ENCODE data around the gene CHKA. TPM values are rescaled to one million over a fixed set of nuclear protein-coding genes. Genes with fewer than 3 reads are reported as not detected.

The CHKA gene
- total RNA-seq, 1 experiment from 2014 or later = 63.0 TPM

DNA sequence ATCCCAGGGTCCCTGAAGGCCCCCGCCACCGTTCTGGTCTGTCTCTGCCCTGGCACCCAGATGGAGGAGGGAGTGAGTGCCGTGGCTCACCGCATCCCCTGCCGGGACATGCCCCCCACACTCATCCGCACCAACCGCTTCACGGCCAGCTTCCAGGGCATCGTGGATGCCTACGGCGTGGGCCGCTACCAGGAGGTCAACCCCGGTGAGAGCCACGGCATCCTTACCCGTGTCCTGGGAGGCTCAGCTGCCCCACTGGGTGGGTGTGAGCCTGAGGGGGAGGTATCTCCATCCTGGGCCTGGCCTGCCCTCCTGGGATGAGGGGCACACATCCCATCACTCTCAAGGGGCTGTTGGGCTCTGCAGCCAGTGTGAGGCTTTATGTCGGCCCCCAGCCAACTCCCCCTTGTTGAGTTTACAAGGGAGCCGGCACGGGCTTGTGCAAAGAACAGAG lies 76.3 kb downstream of the CHKA start:
- WGBS (ENCODE audit: extremely low coverage, insufficient read length, low lambda C conversion rate) = no CpG with 5 or more reads among the region's 18 CpGs
- Mint-ChIP-seq H3K27me3 (ENCODE audit: low read depth) (no peaks in the 10 kb centered on the region), H3K9me3 (no peaks in the 10 kb centered on the region), H3K4me1 (peaks cover 5 to 6% of the 10 kb centered on the region in 2 experiments), H3K36me3 (ENCODE audit: insufficient read depth in 1 of 3, low read depth in 3 of 3) (no peaks in the 10 kb centered on the region; a peak in 1 of 7 replicates), H3K27ac (no peak overlapping the region), H3K4me3 (no peak overlapping the region)
- Histone ChIP-seq H3K23me2 (ENCODE audit: insufficient read length, low read depth, low read length, poor library complexity, severe bottlenecking) (no peaks in the 10 kb centered on the region), H4K8ac (replicated peaks; ENCODE audit: insufficient read length, low read depth, low read length) (no peak overlapping the region), H3K9me3 (ENCODE audit: control insufficient read depth, low read depth, low read length) (no peaks in the 10 kb centered on the region), H3K9ac (ENCODE audit: extremely low read depth, insufficient read length, low read length) (no peak overlapping the region), H3K23ac (ENCODE audit: insufficient read length, low read depth, low read length) (no peak overlapping the region), H3K56ac (ENCODE audit: insufficient read length, low read depth, low read length) (no peak overlapping the region), H2AK5ac (ENCODE audit: insufficient read length, low read length) (no peak overlapping the region), H2BK5ac (ENCODE audit: insufficient read length, low read length) (no peak overlapping the region), H2AFZ (ENCODE audit: low read length) (no peak overlapping the region), H4K91ac (ENCODE audit: insufficient read length, low read depth, low read length) (no peak overlapping the region), H3K27me3 (ENCODE audit: insufficient read depth, low read length) (no peaks in the 10 kb centered on the region), H3K14ac (ENCODE audit: insufficient read depth, low read length) (no peak overlapping the region; the same call in 1 of the 2 replicates), H4K5ac (ENCODE audit: insufficient read length, low read depth, low read length) (no peak overlapping the region), H3K4me2 (ENCODE audit: insufficient read depth, insufficient read length, low read length) (no peak overlapping the region), H2BK15ac (ENCODE audit: low read depth, low read length) (no peak overlapping the region), H2BK12ac (ENCODE audit: insufficient read length, low read depth, low read length) (no peak overlapping the region), H2BK120ac (ENCODE audit: low read depth, low read length, poor library complexity, severe bottlenecking) (no peak overlapping the region), H4K20me1 (ENCODE audit: control insufficient read depth, insufficient read depth, insufficient read length) (no peaks in the 10 kb centered on the region), H3K4ac (ENCODE audit: low read depth, low read length) (no peak overlapping the region), H3K79me1 (ENCODE audit: insufficient read depth, low read depth, low read length, poor library complexity, severe bottlenecking) (no peaks in the 10 kb centered on the region), H3T11ph (ENCODE audit: low read length) (no peak overlapping the region), H3K4me1 (ENCODE audit: insufficient read depth, low read length) (no peaks in the 10 kb centered on the region; the same call in 1 of the 2 replicates), H3K18ac (ENCODE audit: insufficient read length, low read depth, low read length) (no peak overlapping the region), H3K79me2 (ENCODE audit: insufficient read depth, low read length) (no peaks in the 10 kb centered on the region), H2BK20ac (ENCODE audit: low read depth, low read length, poor library complexity, severe bottlenecking) (no peak overlapping the region), H3K27ac (ENCODE audit: insufficient read length, low read depth, low read length) (no peak overlapping the region)
- DNase-seq = peak; percentile 24
- TF ChIP-seq, protein P1, sequence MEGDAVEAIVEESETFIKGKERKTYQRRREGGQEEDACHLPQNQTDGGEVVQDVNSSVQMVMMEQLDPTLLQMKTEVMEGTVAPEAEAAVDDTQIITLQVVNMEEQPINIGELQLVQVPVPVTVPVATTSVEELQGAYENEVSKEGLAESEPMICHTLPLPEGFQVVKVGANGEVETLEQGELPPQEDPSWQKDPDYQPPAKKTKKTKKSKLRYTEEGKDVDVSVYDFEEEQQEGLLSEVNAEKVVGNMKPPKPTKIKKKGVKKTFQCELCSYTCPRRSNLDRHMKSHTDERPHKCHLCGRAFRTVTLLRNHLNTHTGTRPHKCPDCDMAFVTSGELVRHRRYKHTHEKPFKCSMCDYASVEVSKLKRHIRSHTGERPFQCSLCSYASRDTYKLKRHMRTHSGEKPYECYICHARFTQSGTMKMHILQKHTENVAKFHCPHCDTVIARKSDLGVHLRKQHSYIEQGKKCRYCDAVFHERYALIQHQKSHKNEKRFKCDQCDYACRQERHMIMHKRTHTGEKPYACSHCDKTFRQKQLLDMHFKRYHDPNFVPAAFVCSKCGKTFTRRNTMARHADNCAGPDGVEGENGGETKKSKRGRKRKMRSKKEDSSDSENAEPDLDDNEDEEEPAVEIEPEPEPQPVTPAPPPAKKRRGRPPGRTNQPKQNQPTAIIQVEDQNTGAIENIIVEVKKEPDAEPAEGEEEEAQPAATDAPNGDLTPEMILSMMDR (conservative IDR thresholded peaks at IDR 0.05) = no peak

Data from H9 (cell line).